ENCODE data around the gene PELI1.

The PELI1 gene

GRCh38 chr2:64052463-64053241 lies 91.6 kb downstream of the PELI1 start:
- DNase-seq (ENCODE audit: low spot score): no peak
- no peak for TF ChIP-seq CTCF (IDR thresholded peaks at IDR 0.05; ENCODE audit: borderline replicate concordance, control extremely low read depth, extremely low read depth, insufficient read depth, missing control alignments)
- in situ Hi-C loops (cut with MboI; ENCODE audit: low sequenced_read_pairs, unreplicated experiment): loop anchor here (5.0 kb wide), 1 partner anchor 275 kb away; no protein-coding TSS in a partner anchor

GRCh38 chr2:64049633-64050220 lies 94.5 kb downstream of the PELI1 start:
- peak; percentile 82 for TF ChIP-seq CTCF (IDR thresholded peaks at IDR 0.05; ENCODE audit: borderline replicate concordance, control extremely low read depth, extremely low read depth, insufficient read depth, missing control alignments)
- DNase-seq (ENCODE audit: low spot score): peak; percentile 76
- in situ Hi-C loops (cut with MboI; ENCODE audit: low sequenced_read_pairs, unreplicated experiment): loop anchor here (5.0 kb wide), 2 partner anchors 278 to 438 kb away; no protein-coding TSS in a partner anchor

GRCh38 chr2:64045938-64046337 lies 98.3 kb downstream of the PELI1 start:
- no peak for TF ChIP-seq CTCF (IDR thresholded peaks at IDR 0.05; ENCODE audit: borderline replicate concordance, control extremely low read depth, extremely low read depth, insufficient read depth, missing control alignments)
- no peak for DNase-seq (ENCODE audit: low spot score)
- in situ Hi-C loops (cut with MboI; ENCODE audit: low sequenced_read_pairs, unreplicated experiment): loop anchor here (5.0 kb wide), 1 partner anchor 441 kb away; no protein-coding TSS in a partner anchor
